OCI-LY1 (cell line): Measurements from ENCODE around the gene OR12D2.
"Not testable (repeated sequence)": the region's sequence is repeated elsewhere in the genome, so short reads cannot be mapped to it uniquely, and the experiment has no call there.

Source experiments
- H2AFZ ChIP-seq: fragments of 200-600 bp; sonication (generic), shearing (Covaris generic); 2 replicates; pipeline ENCODE4 v1.6.0; 2014; ENCODE audit warnings: antibody characterized with exemption, mild to moderate bottlenecking, low read length
- H3F3A ChIP-seq: fragments of 200-600 bp; sonication (generic), shearing (Covaris generic); 2 replicates; pipeline ENCODE4 v1.6.0; 2014; ENCODE audit warnings: mild to moderate bottlenecking, antibody characterized with exemption, low read length, moderate library complexity; ENCODE audit not compliant: insufficient read depth
- H3K27ac ChIP-seq: fragments of 200-600 bp; sonication (generic); 2 replicates; pipeline ENCODE4 v1.5.1; 2014; ENCODE audit warnings: low read length, mixed run types, mild to moderate bottlenecking, low read depth; ENCODE audit not compliant: poor library complexity, severe bottlenecking
- H3K27me3 ChIP-seq: fragments of 200-600 bp; sonication (generic); 2 replicates; pipeline ENCODE4 v1.6.0; 2014; ENCODE audit warnings: antibody characterized with exemption, mild to moderate bottlenecking, low read length, moderate library complexity; ENCODE audit not compliant: insufficient read depth
- H3K36me3 ChIP-seq: fragments of 200-600 bp; sonication (generic); 2 replicates; pipeline ENCODE4 v1.6.1; 2014; ENCODE audit warnings: mild to moderate bottlenecking, antibody characterized with exemption, low read length, moderate library complexity, mixed read lengths; ENCODE audit not compliant: insufficient read depth
- H3K4me1 ChIP-seq: fragments of 200-600 bp; sonication (generic); 2 replicates; pipeline ENCODE4 v1.5.1; 2014; ENCODE audit warnings: mild to moderate bottlenecking, low read length, moderate library complexity; ENCODE audit not compliant: insufficient read depth, severe bottlenecking
- H3K4me2 ChIP-seq: fragments of 200-600 bp; sonication (generic), shearing (Covaris generic); 2 replicates; pipeline ENCODE4 v1.6.1; 2014; ENCODE audit warnings: low read length
- H3K4me3 ChIP-seq: fragments of 200-600 bp; sonication (generic); 2 replicates; pipeline ENCODE4 v1.5.1; 2014; ENCODE audit warnings: low read length, low read depth, mild to moderate bottlenecking, mixed read lengths; ENCODE audit not compliant: poor library complexity, severe bottlenecking
- H3K79me2 ChIP-seq: fragments of 200-600 bp; shearing (Covaris generic); 2 replicates; pipeline ENCODE4 v1.6.1; 2016; ENCODE audit warnings: mixed run types, low read length, mixed read lengths; ENCODE audit not compliant: insufficient read depth
- H3K9ac ChIP-seq: fragments of 200-600 bp; sonication (generic), shearing (Covaris generic); 2 replicates; pipeline ENCODE4 v1.6.1; 2014; ENCODE audit warnings: mild to moderate bottlenecking, low read length, mixed read lengths
- H3K9me2 ChIP-seq: fragments of 200-600 bp; sonication (generic), shearing (Covaris generic); 2 replicates; pipeline ENCODE4 v1.6.1; 2014; ENCODE audit warnings: low read depth, mild to moderate bottlenecking, low read length, mixed read lengths
- H3K9me3 ChIP-seq: fragments of 200-600 bp; shearing (Covaris generic); 2 replicates; pipeline ENCODE4 v1.6.1; 2014; ENCODE audit warnings: low read length, mixed read lengths
- H4K20me1 ChIP-seq: fragments of 200-600 bp; sonication (generic), shearing (Covaris generic); 2 replicates; pipeline ENCODE4 v1.6.0; 2016; ENCODE audit warnings: mild to moderate bottlenecking, low read length; ENCODE audit not compliant: insufficient read depth
- EZH2 ChIP-seq: fragments of 200-600 bp; sonication (generic), shearing (Covaris generic); IDR thresholded peaks from 2 replicates; pipeline ENCODE4 v1.8.0; 2017; ENCODE audit warnings: borderline replicate concordance, mixed run types, mild to moderate bottlenecking, antibody characterized with exemption, low read length, moderate library complexity, mixed read lengths
- TF ChIP-seq, protein P1 (sequence below): fragments of 200-600 bp; sonication (generic), shearing (Covaris generic); IDR thresholded peaks from 2 replicates; pipeline ENCODE4 v1.5.1; 2017; ENCODE audit warnings: mild to moderate bottlenecking, antibody characterized with exemption, low read length, moderate library complexity, mixed read lengths

OR12D2 gene

DNA sequence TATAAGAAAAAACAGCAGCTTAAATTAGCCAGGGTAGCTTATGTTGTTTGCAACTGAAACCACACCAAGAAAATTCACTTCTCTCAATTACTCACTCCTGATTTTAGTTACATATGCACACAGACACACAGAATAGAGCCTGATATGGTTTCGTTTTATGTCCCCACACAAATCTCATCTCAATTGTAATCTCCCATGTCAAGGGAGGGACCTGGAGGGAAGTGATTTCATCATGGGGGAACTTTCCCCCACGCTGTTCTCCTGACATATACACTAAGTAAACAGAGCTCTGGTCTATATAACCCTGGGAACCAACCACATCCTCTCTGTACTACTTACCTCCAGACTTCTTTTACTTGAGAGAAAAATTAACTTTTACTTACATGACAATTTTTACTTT, 29.1 kb downstream of the OR12D2 start:
- no peak overlapping the region for H3K4me3 ChIP-seq
- H3K79me2 ChIP-seq = no peaks in the 10 kb centered on the region
- no peak overlapping the region for H3K9ac ChIP-seq
- H3K27me3 ChIP-seq = no peaks in the 10 kb centered on the region
- H3K9me2 ChIP-seq = no peaks in the 10 kb centered on the region
- H3F3A ChIP-seq = no peaks in the 10 kb centered on the region
- H4K20me1 ChIP-seq = no peaks in the 10 kb centered on the region
- H3K27ac ChIP-seq = no peak overlapping the region
- 0 out of 2 replicates have a peak, but pooled peaks cover 2% of the 10 kb centered on the region for H3K9me3 ChIP-seq
- no peaks in the 10 kb centered on the region for H3K4me1 ChIP-seq
- H3K36me3 ChIP-seq = no peaks in the 10 kb centered on the region
- H3K4me2 ChIP-seq = no peak overlapping the region
- no peak overlapping the region for H2AFZ ChIP-seq
- TF ChIP-seq, protein P1, sequence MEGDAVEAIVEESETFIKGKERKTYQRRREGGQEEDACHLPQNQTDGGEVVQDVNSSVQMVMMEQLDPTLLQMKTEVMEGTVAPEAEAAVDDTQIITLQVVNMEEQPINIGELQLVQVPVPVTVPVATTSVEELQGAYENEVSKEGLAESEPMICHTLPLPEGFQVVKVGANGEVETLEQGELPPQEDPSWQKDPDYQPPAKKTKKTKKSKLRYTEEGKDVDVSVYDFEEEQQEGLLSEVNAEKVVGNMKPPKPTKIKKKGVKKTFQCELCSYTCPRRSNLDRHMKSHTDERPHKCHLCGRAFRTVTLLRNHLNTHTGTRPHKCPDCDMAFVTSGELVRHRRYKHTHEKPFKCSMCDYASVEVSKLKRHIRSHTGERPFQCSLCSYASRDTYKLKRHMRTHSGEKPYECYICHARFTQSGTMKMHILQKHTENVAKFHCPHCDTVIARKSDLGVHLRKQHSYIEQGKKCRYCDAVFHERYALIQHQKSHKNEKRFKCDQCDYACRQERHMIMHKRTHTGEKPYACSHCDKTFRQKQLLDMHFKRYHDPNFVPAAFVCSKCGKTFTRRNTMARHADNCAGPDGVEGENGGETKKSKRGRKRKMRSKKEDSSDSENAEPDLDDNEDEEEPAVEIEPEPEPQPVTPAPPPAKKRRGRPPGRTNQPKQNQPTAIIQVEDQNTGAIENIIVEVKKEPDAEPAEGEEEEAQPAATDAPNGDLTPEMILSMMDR = no peak
- no peak for TF ChIP-seq EZH2

DNA sequence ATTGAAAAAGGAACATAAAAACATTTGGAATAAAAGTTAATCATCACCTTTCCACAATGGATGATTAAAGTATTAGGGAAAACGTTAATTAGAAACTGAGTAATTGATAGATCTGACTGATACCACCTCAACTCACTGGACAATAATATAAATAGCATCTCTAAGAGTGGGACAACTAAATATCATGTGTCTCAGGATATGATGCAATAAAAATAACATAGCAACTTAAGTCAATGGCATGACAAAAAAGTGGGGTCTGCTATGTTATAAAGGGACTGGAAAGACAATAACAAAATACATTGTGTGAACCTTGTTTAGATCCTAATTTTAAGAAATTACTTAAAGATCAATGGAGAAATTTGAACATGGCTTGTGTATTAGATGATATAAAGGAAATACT, 29.6 kb downstream of the OR12D2 start:
- no peaks in the 10 kb centered on the region for H3K27me3 ChIP-seq
- no peaks in the 10 kb centered on the region for H3K4me1 ChIP-seq
- H3K27ac ChIP-seq = no peak overlapping the region
- no peaks in the 10 kb centered on the region for H3K36me3 ChIP-seq
- H3F3A ChIP-seq = no peaks in the 10 kb centered on the region
- TF ChIP-seq, protein P1 = no peak
- no peak for TF ChIP-seq EZH2
- no peaks in the 10 kb centered on the region for H3K79me2 ChIP-seq
- H3K4me2 ChIP-seq = no peak overlapping the region
- no peaks in the 10 kb centered on the region for H3K9me2 ChIP-seq
- 0 out of 2 replicates have a peak, but pooled peaks cover 2% of the 10 kb centered on the region for H3K9me3 ChIP-seq
- no peak overlapping the region for H3K9ac ChIP-seq
- no peak overlapping the region for H3K4me3 ChIP-seq
- no peak overlapping the region for H2AFZ ChIP-seq
- no peaks in the 10 kb centered on the region for H4K20me1 ChIP-seq

DNA sequence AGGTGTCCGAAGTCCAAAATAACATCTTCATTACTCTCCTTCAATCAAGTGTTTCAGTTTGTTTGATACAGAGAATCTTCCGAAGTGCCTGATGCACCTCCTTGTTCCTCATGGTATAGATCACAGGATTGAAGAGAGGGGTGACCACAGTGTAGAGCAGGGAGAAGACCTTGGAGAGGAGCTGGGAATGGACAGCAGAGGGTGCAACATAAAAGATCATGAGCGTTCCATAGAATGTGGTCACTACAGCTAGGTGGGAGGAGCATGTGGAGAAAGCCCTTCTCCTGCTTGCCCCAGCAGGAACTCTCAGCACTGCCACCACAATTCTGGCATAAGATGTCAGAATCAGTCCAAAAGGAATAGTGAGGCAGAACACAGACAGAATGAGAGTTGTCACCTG, 31.2 kb downstream of the OR12D2 start:
- no peaks in the 10 kb centered on the region for H3F3A ChIP-seq
- no peaks in the 10 kb centered on the region for H3K79me2 ChIP-seq
- H4K20me1 ChIP-seq = no peaks in the 10 kb centered on the region
- no peak overlapping the region for H2AFZ ChIP-seq
- TF ChIP-seq, protein P1 = no peak
- TF ChIP-seq EZH2 = no peak
- no peaks in the 10 kb centered on the region for H3K36me3 ChIP-seq
- no peaks in the 10 kb centered on the region for H3K9me3 ChIP-seq
- no peak overlapping the region for H3K4me3 ChIP-seq
- no peak overlapping the region for H3K27ac ChIP-seq
- H3K9ac ChIP-seq = no peak overlapping the region
- no peaks in the 10 kb centered on the region for H3K27me3 ChIP-seq
- H3K9me2 ChIP-seq = no peaks in the 10 kb centered on the region
- H3K4me2 ChIP-seq = no peak overlapping the region
- H3K4me1 ChIP-seq = no peaks in the 10 kb centered on the region

DNA sequence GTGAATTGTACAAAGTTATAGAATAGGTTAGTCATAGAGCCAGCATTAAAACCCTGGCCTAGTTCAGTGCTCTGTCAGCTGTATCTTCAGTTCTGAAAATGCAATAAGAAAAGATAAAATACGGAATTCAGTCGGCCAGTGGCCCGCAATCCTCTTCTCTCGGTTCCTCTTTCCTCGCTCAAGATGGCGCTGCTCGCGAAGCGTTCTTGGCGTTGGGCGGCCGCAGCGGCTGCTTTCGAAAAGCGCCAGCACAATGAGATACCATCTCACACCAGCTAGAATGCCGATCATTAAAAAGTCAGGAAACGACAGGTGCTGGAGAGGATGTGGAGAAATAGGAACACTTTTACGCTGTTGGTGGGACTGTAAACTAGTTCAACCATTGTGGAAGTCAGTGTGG, 41.3 kb downstream of the OR12D2 start:
- H3K9me3 ChIP-seq, H3K79me2 ChIP-seq, H3K4me1 ChIP-seq, H3K27me3 ChIP-seq, H3F3A ChIP-seq, H3K36me3 ChIP-seq, H3K4me2 ChIP-seq, H3K9ac ChIP-seq, H3K27ac ChIP-seq, H3K9me2 ChIP-seq, H3K4me3 ChIP-seq, H4K20me1 ChIP-seq, H2AFZ ChIP-seq: not testable (repeated sequence)
